Measurements from ENCODE around the gene ELOB.

Gene ELOB

DNA sequence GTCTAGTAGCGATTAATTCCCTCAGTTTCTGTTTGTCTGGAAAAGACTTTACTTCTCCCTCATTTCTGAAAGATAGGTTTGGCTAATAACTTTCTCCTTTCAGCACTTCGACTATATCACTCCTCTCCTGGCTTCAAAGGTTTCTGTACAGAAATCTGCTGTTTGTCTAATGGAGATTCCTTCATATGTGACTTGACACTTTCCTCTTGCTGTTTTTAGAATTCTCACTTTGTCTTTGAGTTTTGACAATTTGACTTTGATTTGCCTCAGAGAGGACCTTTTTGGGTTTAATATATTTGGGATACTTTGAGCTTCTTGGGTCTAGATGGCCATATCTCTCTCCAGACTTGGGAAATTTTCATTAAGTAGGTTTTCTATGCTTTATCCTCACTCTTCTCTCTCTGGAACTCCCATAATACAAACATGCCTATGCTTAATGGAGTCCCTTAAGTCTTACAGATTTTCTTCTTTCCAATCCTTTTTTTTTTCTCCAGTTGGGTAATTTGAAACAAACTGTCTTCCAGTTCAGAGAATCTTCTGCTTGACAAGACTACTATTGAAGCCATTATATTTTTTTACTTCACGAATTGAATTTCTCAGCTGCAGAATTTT, 32.2 kb upstream of the ELOB start:
- DNase-seq, result no peak

DNA sequence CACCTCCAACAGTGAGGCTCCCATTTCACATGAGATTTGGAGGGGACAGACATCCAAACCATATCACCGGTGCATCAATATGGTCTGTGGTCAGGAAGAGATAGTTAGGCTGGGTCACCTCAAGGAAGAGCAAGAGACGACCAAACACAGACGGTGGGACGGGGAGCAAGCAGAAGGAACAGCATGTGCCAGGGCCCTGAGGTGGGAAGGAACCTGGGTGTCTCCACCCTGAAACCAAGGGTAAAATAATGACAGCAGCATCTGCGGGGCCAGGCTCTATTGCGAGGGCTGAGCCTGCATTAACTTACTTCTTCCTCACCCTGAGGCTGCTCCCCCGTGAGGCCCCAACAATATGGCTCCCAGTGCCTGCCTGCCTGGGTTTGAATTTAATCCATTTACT, 31.1 kb upstream of the ELOB start:
- DNase-seq, result no peak

DNA sequence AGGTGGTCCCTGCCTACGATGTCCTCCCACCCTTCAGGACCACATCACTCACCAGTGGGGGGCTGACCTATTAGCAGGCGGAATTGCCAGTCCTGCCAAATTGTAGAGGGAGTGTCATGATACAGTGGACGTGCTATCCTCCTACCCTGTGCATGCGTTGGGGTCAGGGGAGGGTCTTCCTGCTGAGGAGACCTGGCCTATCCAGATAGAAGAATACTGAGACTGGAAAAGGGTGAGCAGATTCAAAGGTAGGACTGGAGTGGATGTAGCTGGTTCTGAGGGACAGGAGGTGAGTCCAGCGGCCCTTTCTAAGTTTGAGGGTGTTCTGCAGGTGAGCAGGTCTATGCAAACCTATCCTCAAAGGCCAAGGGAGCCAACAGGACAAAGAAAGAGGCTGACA, 29.2 kb upstream of the ELOB start:
- DNase-seq, result no peak

DNA sequence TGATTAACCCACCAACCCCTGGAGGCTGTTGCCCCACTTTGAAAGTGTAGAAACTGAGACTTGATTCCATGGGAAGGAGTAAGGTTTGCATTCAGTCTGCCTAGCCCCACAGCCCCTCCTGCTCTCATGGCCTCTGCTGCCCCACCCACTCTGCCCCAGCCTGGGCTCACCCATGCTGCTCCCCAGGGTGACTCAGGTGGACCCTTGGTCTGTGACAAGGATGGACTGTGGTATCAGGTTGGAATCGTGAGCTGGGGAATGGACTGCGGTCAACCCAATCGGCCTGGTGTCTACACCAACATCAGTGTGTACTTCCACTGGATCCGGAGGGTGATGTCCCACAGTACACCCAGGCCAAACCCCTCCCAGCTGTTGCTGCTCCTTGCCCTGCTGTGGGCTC, 27.6 kb upstream of the ELOB start:
- no peak for DNase-seq

DNA sequence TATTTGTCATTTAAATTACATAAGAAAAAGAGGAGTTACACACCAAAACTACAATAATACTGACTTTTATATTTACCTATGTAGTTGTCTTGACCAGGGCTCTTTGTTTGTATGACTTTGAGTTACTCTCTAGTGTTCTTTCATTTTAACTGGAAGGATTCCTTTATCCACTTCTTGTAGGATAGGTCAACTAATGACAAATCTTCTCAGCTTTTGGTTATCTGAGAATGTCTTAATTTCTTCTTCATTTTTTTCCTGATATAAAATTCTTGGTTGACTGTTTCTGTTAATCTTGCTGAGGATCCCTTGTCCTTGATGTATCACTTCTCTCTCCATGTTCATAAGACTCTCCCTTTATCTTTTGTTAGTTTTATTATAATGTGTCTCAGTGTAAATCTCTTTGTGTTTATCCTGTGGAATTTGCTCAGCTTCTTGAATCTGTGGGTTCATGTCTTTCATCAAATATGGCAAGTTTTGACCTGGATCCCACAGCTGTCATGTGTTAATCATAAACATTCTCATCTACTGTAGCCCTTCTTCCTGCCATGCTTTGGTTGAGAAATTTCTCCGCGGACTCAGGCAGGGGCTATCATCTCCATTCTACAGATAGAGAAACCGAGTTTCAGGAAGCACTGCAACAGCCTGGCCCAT, 26.6 kb upstream of the ELOB start:
- DNase-seq, result no peak

DNA sequence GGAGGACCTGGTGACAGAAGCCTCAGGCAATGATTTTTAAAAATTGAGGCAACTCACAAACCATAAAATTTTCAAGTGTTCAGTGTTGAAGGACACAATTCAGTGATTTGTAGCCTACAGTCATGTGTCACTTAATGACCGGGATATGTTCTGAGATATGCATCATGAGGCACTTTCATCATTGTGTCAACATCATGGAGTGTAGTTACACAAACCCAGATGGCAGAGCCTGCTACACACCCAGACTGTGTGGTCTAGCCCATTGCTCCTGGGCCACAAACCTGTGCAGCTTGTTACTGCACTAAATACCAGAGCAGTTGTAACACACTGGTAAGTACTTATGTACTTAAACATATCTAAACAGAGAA, 22.8 kb upstream of the ELOB start:
- no peak for DNase-seq

DNA sequence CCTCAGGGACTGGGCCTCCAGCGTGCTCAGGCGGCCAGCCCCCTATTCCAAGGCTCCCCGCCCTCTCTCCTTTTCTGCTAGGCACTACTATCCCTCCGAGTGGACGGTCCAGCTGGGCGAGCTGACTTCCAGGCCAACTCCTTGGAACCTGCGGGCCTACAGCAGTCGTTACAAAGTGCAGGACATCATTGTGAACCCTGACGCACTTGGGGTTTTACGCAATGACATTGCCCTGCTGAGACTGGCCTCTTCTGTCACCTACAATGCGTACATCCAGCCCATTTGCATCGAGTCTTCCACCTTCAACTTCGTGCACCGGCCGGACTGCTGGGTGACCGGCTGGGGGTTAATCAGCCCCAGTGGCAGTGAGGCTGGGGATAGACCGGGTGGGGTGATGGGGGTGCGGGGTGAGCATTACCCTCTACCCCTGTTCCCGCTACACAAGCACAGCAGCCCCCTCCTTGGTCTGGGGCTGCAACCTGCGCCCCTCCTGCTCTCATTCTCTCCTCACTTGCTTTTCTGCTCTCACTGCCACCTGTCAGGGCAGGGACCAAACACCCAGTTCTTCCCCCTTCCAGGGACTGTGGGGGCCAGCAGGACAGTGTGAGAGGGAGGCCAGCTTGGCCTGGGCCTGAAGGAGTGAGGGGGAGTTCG, 22.3 kb upstream of the ELOB start:
- DNase-seq, result no peak

DNA sequence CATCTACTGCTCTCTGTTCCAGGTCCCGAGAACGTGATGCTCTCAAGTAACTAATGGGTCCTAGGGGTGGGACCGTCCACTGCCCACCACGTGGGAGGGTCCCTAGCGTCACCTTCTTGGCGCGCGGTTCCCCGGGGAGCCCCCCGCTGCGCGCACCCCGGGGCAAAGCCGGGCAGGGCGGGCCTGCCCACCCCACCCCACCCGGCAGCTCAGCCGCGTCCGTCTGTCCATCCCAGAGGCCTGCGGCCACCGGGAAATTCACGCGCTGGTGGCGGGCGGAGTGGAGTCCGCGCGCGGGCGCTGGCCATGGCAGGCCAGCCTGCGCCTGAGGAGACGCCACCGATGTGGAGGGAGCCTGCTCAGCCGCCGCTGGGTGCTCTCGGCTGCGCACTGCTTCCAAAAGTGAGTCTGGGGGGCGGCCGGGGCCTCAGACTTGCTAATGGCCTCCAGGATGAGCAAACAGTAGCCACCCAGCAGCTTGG, 21.7 kb upstream of the ELOB start:
- DNase-seq, result no peak

DNA sequence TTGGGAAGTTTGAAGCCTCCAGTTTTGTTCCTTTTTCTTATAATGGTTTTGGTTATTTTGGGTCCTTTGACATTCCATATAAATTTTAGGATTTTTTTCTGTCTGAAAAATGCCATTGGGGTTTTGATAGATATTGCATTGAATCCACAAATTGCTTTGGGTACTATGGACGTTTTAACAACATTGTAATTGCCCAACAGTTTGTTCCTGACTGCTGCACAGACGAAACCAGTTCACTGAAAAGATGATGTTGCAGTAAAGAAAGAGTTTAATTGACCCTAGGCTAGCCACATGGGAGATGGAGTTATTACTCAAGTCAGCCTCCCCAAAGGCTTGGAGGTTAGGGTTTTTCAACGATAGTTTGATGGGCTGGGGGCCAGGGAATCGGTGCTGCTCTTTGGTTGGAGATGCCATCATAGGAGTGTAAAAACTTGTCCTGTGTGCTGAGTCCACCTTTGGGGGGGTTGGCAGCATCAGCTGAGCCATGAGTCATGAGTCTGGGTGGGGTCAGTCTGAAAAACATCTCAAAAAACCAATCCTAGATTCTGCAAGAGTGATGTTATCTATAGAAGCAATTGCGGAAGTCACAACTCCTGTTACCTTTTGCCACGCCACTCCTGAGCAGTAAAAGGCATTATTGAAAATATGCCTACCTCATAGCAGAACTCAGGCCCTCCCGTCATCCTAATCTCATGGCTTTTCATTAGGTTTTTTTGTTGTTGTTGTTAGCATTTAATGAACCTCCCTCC, 18.5 kb upstream of the ELOB start:
- DNase-seq, result no peak

DNA sequence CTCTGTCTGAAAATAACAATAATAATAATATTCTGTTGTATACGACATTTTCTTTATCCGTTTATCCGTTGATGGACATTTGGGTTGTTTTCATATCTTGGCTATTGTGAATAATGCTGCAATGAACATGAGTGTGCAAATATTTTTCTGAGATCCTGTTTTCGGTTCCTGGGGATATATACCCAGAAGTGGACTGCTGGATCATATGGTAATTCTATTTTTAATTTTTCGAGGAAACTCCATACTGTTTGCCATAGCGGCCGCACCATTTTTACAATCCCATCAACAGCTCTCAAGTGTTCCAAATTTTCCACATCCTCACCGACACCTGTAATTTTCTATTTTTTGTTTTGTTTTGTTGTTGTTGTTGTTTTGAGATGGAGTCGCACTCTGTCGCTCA, 15.9 kb upstream of the ELOB start:
- no peak for DNase-seq

DNA sequence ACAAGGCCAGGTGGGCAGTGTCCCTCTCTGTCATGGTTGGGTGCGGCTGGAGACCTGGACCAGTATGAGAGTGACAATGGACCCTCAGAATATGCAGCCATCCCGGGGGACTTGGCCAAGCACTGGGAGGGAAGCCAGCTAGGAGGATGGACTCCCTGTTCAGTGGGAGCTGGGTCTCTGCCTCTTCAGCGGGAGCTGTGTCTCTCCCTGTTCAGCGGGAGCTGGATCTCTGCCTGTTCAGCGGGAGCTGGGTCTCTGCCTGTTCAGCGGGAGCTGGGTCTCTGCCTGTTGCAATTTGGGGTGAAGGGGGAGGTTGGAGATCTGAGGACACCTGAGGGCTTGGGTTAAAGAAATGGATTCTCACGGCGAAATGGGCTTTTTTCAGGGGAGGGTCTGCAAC, 14.1 kb upstream of the ELOB start:
- DNase-seq, result no peak

DNA sequence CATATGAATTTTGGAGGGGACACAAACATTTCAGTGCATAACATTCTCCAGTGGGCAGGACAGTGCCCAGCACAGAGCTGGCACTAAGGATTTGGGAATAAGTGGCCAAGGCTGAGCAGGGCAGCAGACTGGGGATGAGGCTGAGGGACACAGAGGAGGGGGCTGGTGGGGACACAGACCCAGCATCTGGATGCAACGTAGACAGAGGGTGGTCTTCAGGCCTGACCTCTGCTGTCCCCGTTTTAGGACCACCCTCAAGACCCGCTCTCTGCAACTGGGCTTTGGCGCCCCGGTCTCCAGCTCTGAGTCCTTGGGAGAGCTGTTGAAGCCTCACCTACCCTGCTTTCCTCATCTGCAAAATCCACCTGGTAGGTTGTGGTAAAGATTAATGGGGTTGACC, 13.6 kb upstream of the ELOB start:
- no peak for DNase-seq

DNA sequence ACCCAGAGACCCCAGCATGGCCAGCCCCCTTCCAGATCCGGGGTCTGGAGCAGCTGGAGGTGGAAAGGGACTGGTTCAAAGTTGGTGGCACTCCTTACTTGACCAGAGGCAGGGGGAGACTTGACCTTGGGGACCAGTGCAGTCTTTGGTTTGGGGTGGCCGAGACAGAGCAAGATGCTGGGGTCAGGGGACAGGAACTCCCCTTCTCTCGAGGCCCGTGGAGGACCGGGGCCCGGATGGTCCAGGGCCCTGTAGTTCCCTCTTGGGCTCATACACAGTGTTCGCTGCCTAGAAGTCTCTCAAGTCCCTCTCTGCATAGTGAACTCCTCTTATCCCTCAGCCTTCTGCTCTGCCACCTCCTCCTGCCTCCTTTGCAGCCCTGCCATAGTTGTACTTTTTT, 10.9 kb upstream of the ELOB start:
- no peak for DNase-seq

DNA sequence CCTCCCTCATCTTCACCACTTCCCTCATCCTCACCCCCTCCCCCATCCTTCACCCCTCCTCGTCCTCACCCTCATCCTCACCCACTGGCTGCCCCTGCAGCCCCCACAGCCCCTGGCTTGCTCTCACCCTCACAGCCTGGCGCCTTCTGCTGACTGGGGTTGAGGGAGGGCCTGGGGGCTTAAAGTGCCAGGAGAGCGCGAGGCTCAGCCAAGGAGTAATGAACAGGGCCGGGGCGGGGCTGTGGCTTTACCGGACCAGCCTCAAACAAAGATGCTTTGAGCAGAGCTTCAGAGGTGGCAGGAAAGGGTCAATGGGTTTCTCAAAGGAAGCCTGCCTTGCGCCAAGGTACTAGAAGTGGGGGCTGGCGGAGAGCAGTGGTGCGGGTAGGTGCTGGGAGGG, 10.3 kb upstream of the ELOB start, which contains the start of gene PRSS33:
Gene PRSS33 (minus strand): TSS at position 155 of the 400 bp plus-strand sequence. CDS start 1,013 bp downstream, outside the sequence.
- DNase-seq, result no peak

DNA sequence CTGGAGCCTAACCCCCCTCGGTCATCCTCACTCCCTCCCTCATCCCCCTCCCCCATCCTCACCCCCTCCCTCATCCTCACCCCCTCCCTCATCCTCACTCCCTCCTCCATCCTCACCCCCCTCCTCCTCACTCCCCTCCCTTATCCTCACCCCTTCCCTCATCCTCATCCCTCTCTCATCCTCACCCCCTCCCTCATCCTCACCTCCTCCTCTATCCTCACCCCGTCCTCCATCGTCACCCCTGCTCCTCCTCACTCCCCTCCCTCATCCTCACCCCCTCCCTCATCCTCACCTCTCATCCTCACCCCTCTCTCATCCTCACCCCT, 9.7 kb upstream of the ELOB start:
- DNase-seq, result no peak

DNA sequence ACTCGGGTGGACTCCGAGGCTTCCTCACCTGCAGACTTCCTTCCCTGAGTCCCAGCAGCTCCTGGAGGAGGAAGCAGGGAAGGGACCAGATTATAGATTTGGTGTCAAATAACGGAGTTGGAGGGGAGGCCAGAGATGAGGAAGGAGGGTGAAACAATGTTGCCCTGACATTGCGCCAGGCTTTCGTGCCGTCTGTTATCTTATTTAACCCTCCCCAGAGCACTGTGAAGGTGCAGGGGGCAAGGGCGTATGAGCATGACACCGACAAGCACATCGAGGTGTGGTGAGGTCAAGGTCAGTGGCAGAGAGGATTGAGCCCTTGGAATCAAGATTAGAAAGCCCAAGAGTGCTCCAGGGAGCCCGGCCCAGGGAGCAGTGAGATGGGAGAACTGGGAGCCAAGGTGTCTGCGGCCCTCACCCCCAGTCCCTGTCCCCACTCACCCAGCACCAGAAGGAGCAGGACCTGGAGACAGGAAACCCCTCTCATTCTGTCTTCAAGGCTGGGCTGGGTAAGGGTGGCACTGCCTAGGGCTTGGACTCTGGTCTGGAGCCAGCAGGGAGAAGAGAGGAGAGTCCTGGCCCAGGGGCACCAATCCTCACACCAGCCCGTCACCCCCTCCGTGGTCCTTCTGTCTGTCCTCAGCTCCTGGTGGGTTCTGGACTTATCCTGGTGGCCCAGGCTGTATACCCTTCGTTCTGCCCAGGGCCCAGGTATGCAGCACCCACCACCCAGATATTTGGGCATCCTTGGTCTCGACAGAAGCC, 9.2 kb upstream of the ELOB start:
- DNase-seq, result no peak

DNA sequence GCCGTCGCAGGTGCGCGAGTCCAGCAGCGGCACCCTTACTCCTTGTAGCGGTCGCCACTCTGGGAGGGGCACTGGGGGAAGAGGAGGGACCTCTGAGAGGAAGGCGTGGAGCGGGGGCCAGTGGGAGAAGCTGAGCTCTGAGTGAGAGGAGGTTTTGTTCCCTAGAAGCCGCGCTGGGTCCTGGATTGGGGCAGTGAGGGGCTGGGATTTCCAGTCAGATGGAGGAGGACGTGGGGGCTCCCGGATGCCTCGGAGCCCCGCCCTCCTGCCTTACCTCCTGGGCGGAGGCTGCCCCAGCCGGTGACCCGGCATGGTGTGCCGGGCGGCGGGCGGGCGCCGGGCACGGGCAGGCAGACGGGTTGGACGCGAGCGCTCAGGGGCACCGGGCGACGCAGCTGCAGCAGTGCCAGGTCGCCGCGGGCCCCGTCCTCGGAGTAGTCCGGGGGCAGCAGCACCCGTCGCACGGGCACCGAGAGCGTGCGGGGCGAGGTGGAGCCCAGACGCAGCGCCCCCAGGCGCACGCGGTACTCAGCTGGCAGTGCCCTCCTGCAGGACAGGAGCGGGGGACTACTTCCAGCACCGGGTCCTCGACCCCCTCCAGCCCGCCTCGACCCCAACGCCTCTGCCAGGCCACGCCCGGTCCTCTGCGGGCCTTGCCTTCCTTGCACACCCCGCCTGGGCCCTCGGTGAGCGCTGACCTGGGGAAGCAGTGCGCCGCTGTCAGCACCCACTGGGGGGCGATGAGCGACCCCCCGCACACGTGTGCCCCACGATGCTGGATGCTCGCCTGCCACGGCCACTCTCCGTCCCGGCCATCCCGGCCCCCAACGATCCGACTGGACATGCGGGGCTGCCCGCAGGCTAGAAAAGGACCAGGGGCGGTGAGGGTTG, 8.3 kb upstream of the ELOB start:
- DNase-seq, result no peak

DNA sequence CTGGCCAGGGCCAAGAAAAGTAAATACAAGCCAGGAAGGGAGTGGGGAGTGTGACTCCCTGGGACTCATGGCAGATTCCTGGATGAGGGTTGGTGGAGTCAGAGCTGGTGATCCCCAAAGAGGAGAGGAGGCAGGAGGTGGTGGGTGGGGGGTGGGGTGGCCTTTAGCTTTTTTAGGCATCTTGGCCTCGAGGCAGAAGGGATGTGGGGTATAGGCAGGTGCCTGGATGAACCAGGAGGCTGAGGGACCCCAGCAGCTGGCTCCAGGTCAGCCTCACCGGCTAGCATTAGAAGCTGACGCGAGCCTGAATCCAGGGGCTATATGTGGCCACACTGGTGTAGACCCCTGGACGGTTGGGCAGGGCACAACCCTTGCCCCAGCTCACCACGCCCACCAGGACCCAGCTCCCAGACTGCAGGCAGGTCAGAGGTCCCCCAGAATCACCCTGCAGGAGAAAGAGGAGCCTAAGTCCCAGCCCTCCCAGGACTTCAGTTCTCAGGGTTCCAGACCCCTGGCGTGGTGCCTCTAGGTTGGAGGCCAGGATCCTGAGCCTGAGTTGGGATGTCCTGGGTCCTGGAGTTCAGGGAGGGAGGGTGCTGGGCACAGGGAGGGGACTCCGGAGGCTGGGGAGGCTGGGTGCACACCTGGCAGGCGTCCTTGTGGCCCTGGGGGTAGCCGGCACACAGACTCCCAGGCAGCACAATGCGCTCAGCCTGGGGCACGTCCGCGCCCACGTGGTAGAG, 7.4 kb upstream of the ELOB start:
- no peak for DNase-seq

DNA sequence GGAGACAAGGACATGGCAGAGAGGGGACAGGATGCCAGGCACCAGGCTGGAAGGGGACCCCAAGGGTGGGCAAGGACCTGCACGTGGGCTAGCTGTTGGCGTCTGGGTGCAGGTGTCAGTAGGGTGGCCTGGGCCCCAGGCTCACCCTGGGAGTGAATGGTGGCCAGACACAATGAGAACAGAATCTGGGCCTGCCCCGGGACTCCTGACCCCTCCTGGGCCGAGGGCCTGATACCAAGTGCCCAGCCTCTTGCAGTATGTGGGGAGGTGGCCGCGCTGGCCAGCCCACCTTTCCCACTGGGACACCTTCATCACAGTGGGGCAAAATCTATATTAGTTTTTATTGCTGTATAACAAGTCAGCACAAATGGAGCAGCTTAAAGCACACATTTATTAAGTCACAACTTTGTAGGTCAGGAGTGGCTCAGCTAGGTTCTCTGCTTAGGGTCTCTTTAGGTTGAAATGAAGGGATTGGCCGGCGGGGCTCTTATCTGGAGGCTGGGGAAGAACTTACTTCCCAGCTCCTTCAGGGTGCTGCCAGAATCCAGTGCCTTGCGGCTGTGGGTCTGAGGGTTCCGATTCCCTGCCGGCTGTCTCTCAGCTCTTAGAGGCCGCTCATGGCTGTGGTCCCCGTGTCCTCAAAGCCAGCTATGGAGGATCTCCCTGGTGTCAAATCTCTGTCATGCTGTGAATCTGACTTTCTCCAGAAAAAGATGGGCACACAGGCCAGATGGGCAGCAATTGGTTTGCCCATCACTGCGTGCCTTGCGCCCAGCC, 6.7 kb upstream of the ELOB start:
- no peak for DNase-seq

DNA sequence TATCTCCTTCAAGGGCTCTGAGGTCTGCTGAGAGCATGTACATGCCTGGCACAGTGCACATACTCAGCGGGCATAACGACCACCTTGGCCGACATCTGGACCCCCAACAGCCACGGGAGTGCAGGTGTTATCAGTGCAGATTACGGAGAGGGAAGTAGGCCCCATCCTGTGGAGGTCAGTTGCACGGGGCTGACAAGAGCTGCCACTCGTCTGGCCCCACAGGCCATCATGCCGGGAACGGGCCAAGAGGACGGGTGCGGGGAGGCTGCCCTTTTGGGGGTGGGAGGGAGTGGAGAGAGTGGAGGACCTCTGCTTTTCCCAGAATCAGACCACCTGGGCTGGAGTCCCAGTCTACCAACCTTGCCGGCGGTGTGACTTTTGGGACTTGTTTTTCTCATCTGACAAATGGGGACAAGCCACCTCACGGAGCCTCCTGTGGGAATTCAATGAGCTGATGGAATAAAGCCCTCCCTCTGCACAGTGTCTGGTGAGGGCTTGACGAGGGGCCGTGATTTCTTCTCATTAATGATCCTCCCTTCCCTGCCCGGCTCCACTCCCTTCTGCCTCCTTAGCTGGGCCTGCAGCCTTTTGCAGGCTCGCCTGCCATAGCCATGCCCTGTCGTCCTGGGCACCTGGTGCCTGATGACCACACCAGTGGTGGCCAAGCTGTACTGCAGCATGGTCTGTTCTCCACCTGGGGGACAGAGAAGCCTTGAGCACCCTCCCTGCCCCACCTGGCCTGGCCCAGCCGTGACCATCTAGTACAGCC, 5.7 kb upstream of the ELOB start:
- DNase-seq, result no peak
